ENCODE measurements around the gene SLC35F1.
"Not testable (repeated sequence)": the region's sequence is repeated elsewhere in the genome, so short reads cannot be mapped to it uniquely, and the experiment has no call there.

Gene SLC35F1

GRCh38 chr6:117906958-117907600, at the start of gene SLC35F1:
Gene SLC35F1, plus strand, starts transcription at chr6:117907264.
- no peak for DNase-seq

- DNase-seq: not testable (repeated sequence)
Observed at GRCh38 chr6:117858601-117859000, 48.5 kb upstream of the SLC35F1 start.

GRCh38 chr6:117861545-117861944, 45.5 kb upstream of the SLC35F1 start:
- no peak for DNase-seq

GRCh38 chr6:117866561-117866960, 40.5 kb upstream of the SLC35F1 start:
- DNase-seq: no peak

GRCh38 chr6:117870486-117871242, 36.4 kb upstream of the SLC35F1 start:
- DNase-seq: no peak

- DNase-seq: no peak
Observed at GRCh38 chr6:117880824-117881223, 26.2 kb upstream of the SLC35F1 start.

GRCh38 chr6:117890172-117890571, 16.9 kb upstream of the SLC35F1 start:
- DNase-seq: no peak

- no peak for DNase-seq
Observed at GRCh38 chr6:117906507-117906957, 532 bp upstream of the SLC35F1 start.

- DNase-seq: no peak
Observed at GRCh38 chr6:117907601-117908245, 659 bp downstream of the SLC35F1 start.

- DNase-seq: no peak
Observed at GRCh38 chr6:117908246-117909068, 1.4 kb downstream of the SLC35F1 start.

GRCh38 chr6:117909638-117910037, 2.6 kb downstream of the SLC35F1 start:
- DNase-seq: no peak

GRCh38 chr6:117910549-117910948, 3.5 kb downstream of the SLC35F1 start:
- no peak for DNase-seq

- DNase-seq: no peak
Observed at GRCh38 chr6:117911150-117911549, 4.1 kb downstream of the SLC35F1 start.

GRCh38 chr6:117911660-117912059, 4.6 kb downstream of the SLC35F1 start:
- DNase-seq: no peak

GRCh38 chr6:117915846-117916245, 8.8 kb downstream of the SLC35F1 start:
- DNase-seq: no peak

GRCh38 chr6:117916483-117916882, 9.4 kb downstream of the SLC35F1 start:
- no peak for DNase-seq

- no peak for DNase-seq
Observed at GRCh38 chr6:117917176-117917575, 10.1 kb downstream of the SLC35F1 start.

GRCh38 chr6:117918454-117918853, 11.4 kb downstream of the SLC35F1 start:
- DNase-seq: no peak

GRCh38 chr6:117919275-117919674, 12.2 kb downstream of the SLC35F1 start:
- DNase-seq: no peak

- no peak for DNase-seq
Observed at GRCh38 chr6:117919775-117920729, 13.0 kb downstream of the SLC35F1 start.

- DNase-seq: no peak
Observed at GRCh38 chr6:117924690-117925089, 17.6 kb downstream of the SLC35F1 start.

GRCh38 chr6:117927866-117928265, 20.8 kb downstream of the SLC35F1 start:
- no peak for DNase-seq

Measured in activated CD4-positive, alpha-beta T cell treated with anti-CD3 and anti-CD28 coated beads for 1 hour (primary cell).